ENCODE measurements around the gene RNF8.

- no peak for TF ChIP-seq CTCF (IDR thresholded peaks at IDR 0.05)
- TF ChIP-seq POLR2A (IDR thresholded peaks at IDR 0.05), result no peak
Observed at GRCh38 chr6:37396571-37397180, 42.9 kb downstream of the RNF8 start.
